PFSK-1 (cell line): Measurements from ENCODE around the gene CAB39.

ENCODE experiments used
- POLR2AphosphoS5 ChIP-seq: IDR thresholded peaks from 2 replicates; pipeline ENCODE4 v1.6.1; 2012; ENCODE audit warnings: low read depth, mild to moderate bottlenecking, control low read depth, low read length, moderate library complexity
- SIN3A ChIP-seq: IDR thresholded peaks from 2 replicates; pipeline ENCODE4 v1.6.1; 2012; ENCODE audit warnings: mild to moderate bottlenecking, low read length, moderate library complexity, borderline replicate concordance; ENCODE audit not compliant: insufficient read depth
- TAF1 ChIP-seq: IDR thresholded peaks from 2 replicates; pipeline ENCODE4 v1.6.1; 2012; ENCODE audit warnings: low read length, control low read depth, borderline replicate concordance; ENCODE audit not compliant: insufficient read depth

DNA sequence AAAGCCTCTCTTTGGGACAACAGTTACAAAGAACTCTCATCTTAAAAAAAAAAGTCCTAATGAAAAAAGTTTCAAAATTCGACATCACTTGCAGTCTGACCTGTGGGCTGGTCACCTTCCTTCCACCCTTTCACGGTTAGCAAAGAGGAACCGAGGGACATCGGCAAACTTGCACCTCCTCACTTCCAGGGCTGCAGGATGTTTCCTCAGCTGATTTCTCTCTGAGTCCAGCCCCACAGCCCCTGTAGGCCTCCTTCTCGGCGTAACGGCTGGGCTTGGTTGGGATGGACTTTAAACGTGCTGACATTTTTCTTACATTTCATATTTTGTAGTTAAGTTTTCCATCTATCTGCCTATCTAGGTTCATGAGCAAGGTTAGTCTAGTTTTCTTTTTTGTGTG, 5.7 kb upstream of the CAB39 start:
- no peak for TF ChIP-seq TAF1
- no peak for TF ChIP-seq POLR2AphosphoS5
- TF ChIP-seq SIN3A, result no peak
